T-helper 17 cell (primary cell): ENCODE measurements around the gene SFI1. TPM values are rescaled to one million over a fixed set of nuclear protein-coding genes. Genes with fewer than 3 reads are reported as not detected.

Experiments
- ATAC-seq: fragments of 150-1000 bp; cut with Tn5 transposase; 2 replicates; pipeline ENCODE4 v1.10.0; 2021; ENCODE audit warnings: mild to moderate bottlenecking, moderate library complexity
- DNase-seq, 3 donors: peaks; one replicate each; pipeline versions ENCODE4 v3.0.0 to v3.0.0-alpha.2; 2020 to 2021
- H3K9me3 ChIP-seq: one replicate; pipeline ENCODE4 v1.7.0; 2013; ENCODE audit warnings: low read length, mild to moderate bottlenecking; ENCODE audit not compliant: control insufficient read depth, poor library complexity, severe bottlenecking
- H3K27ac Mint-ChIP-seq: one replicate; pipeline ENCODE4 v1.8.0; 2022; ENCODE audit warnings: mild to moderate bottlenecking, moderate library complexity, mixed read lengths
- H3K27me3 Mint-ChIP-seq: one replicate; pipeline ENCODE4 v1.8.0; 2022; ENCODE audit warnings: mixed read lengths
- H3K36me3 Mint-ChIP-seq: one replicate; pipeline ENCODE4 v1.8.0; 2022; ENCODE audit warnings: low read depth, mixed read lengths
- H3K4me1 Mint-ChIP-seq: one replicate; pipeline ENCODE4 v1.8.0; 2022; ENCODE audit warnings: mild to moderate bottlenecking, mixed read lengths
- H3K4me3 Mint-ChIP-seq: one replicate; pipeline ENCODE4 v1.8.0; 2022; ENCODE audit warnings: mild to moderate bottlenecking, moderate library complexity, mixed read lengths
- total RNA-seq, 4 donors: library from RNA in 2 of 4; stranded (reverse) in 2 of 4; gene quantifications; one replicate each; pipeline ENCODE4 v1.2.3 and lab custom pipeline; 2022 to 2026

Gene SFI1
- total RNA-seq, 2 donors from 2014 or later = 185 to 189 TPM

- no peaks in the 10 kb centered on the region for H3K36me3 Mint-ChIP-seq
- ATAC-seq (no peak), DNase-seq (no peak)
- H3K4me1 Mint-ChIP-seq = peaks cover 26% of the 10 kb centered on the region
- no peak overlapping the region for H3K4me3 Mint-ChIP-seq
- H3K9me3 ChIP-seq = no peaks in the 10 kb centered on the region
- H3K27ac Mint-ChIP-seq = peak overlapping the region; percentile 78
- no peaks in the 10 kb centered on the region for H3K27me3 Mint-ChIP-seq
These were observed 128.9 kb downstream of the SFI1 start for GRCh38 chr22:31625257-31625640.

GRCh38 chr22:31625661-31626426 lies 129.5 kb downstream of the SFI1 start:
- Mint-ChIP-seq H3K4me1 (peaks cover 29% of the 10 kb centered on the region), H3K27ac (peak overlapping the region; percentile 78)
- no peak for DNase-seq

GRCh38 chr22:31626427-31627150 lies 130.3 kb downstream of the SFI1 start:
- Mint-ChIP-seq H3K27me3 (no peaks in the 10 kb centered on the region), H3K27ac (peak overlapping the region; percentile 78), H3K4me3 (no peak overlapping the region), H3K36me3 (no peaks in the 10 kb centered on the region), H3K4me1 (peaks cover 34% of the 10 kb centered on the region)
- no peaks in the 10 kb centered on the region for H3K9me3 ChIP-seq
- ATAC-seq (no peak), DNase-seq (no peak)

More at GRCh38 chr22:31625661-31626426, 129.5 kb downstream of the SFI1 start:
- peak overlapping the region; percentile 41 for H3K4me3 Mint-ChIP-seq
- no peak for ATAC-seq
- no peaks in the 10 kb centered on the region for H3K27me3 Mint-ChIP-seq
- no peaks in the 10 kb centered on the region for H3K9me3 ChIP-seq
- H3K36me3 Mint-ChIP-seq = no peaks in the 10 kb centered on the region

- Mint-ChIP-seq H3K4me1 (peaks cover 30% of the 10 kb centered on the region), H3K27me3 (no peaks in the 10 kb centered on the region), H3K4me3 (no peak overlapping the region), H3K36me3 (no peaks in the 10 kb centered on the region), H3K27ac (peak overlapping the region; percentile 78)
- no peak for DNase-seq
- ATAC-seq = no peak
- H3K9me3 ChIP-seq = no peaks in the 10 kb centered on the region
These were observed 130.9 kb downstream of the SFI1 start for GRCh38 chr22:31627223-31627731.

- Mint-ChIP-seq H3K27ac (peak overlapping the region; percentile 78), H3K4me1 (peaks cover 30% of the 10 kb centered on the region)
- no peak for DNase-seq
These were observed 132.0 kb downstream of the SFI1 start for GRCh38 chr22:31628362-31628761.

GRCh38 chr22:31628969-31629708 lies 132.8 kb downstream of the SFI1 start:
- Mint-ChIP-seq H3K4me1 (peaks cover 34% of the 10 kb centered on the region), H3K36me3 (no peaks in the 10 kb centered on the region), H3K27me3 (no peaks in the 10 kb centered on the region), H3K4me3 (peak overlapping the region; percentile 87), H3K27ac (peak overlapping the region; percentile 78)
- H3K9me3 ChIP-seq = no peaks in the 10 kb centered on the region
- no peak for ATAC-seq
- no peak for DNase-seq

More at GRCh38 chr22:31628362-31628761, 132.0 kb downstream of the SFI1 start:
- ATAC-seq = no peak
- Mint-ChIP-seq H3K4me3 (no peak overlapping the region), H3K36me3 (no peaks in the 10 kb centered on the region), H3K27me3 (no peaks in the 10 kb centered on the region)
- no peaks in the 10 kb centered on the region for H3K9me3 ChIP-seq

- Mint-ChIP-seq H3K27ac (peak overlapping the region; percentile 78), H3K4me3 (peak overlapping the region; percentile 87), H3K27me3 (no peaks in the 10 kb centered on the region), H3K4me1 (peaks cover 32% of the 10 kb centered on the region), H3K36me3 (no peaks in the 10 kb centered on the region)
- no peak for ATAC-seq
- H3K9me3 ChIP-seq = no peaks in the 10 kb centered on the region
- no peak for DNase-seq
These were observed 133.4 kb downstream of the SFI1 start for GRCh38 chr22:31629741-31630184.

- H3K36me3 Mint-ChIP-seq = no peaks in the 10 kb centered on the region
- no peaks in the 10 kb centered on the region for H3K9me3 ChIP-seq
- H3K27ac Mint-ChIP-seq = peak overlapping the region; percentile 78
- H3K4me3 Mint-ChIP-seq = peak overlapping the region; percentile 87
- H3K27me3 Mint-ChIP-seq = no peaks in the 10 kb centered on the region
- H3K4me1 Mint-ChIP-seq = peaks cover 33% of the 10 kb centered on the region
- ATAC-seq (peak; percentile 88), DNase-seq (peak; percentile 72 to 85 (median 83))
These were observed 134.3 kb downstream of the SFI1 start for GRCh38 chr22:31630331-31631329.

- no peaks in the 10 kb centered on the region for H3K9me3 ChIP-seq
- Mint-ChIP-seq H3K36me3 (no peaks in the 10 kb centered on the region), H3K4me3 (peak overlapping the region; percentile 87), H3K27me3 (no peaks in the 10 kb centered on the region), H3K27ac (peak overlapping the region; percentile 63), H3K4me1 (peaks cover 33% of the 10 kb centered on the region)
- DNase-seq = no peak
- no peak for ATAC-seq
These were observed 135.1 kb downstream of the SFI1 start for GRCh38 chr22:31631436-31631835.

GRCh38 chr22:31635638-31636306 lies 139.4 kb downstream of the SFI1 start:
- Mint-ChIP-seq H3K27ac (no peak overlapping the region), H3K36me3 (no peaks in the 10 kb centered on the region), H3K27me3 (no peaks in the 10 kb centered on the region), H3K4me3 (no peak overlapping the region), H3K4me1 (peaks cover 29% of the 10 kb centered on the region)
- no peak for DNase-seq
- no peak for ATAC-seq
- no peaks in the 10 kb centered on the region for H3K9me3 ChIP-seq

GRCh38 chr22:31637447-31637890 lies 141.1 kb downstream of the SFI1 start:
- Mint-ChIP-seq H3K4me1 (peaks cover 29% of the 10 kb centered on the region), H3K36me3 (no peaks in the 10 kb centered on the region), H3K27ac (peak overlapping the region; percentile 86), H3K4me3 (no peak overlapping the region), H3K27me3 (no peaks in the 10 kb centered on the region)
- DNase-seq (no peak), ATAC-seq (no peak)
- H3K9me3 ChIP-seq = no peaks in the 10 kb centered on the region
